Activated T-helper 1 cell treated with anti-CD3 and anti-CD28 coated beads, Interleukin-12 subunit alpha, Interleukin-12 subunit beta, Interleukin-2, Interleukin-4 antibody, amounts not matched to agents 30 ng/mL and 10 ng/mL and 1 ng/mL, durations not matched to agents 14 hours and 24 hours and 36 hours (primary cell): ENCODE measurements around the gene ATP5PD. TPM values are rescaled to one million over a fixed set of nuclear protein-coding genes. Genes with fewer than 3 reads are reported as not detected.
A peak's percentile ranks its signal among the peaks of the same experiment; 100 is the strongest.
"Not testable (repeated sequence)": the region's sequence is repeated elsewhere in the genome, so short reads cannot be mapped to it uniquely, and the experiment has no call there.

Experiments used
- DNase-seq: peaks from one replicate; pipeline ENCODE4 v3.0.0; 2021; ENCODE audit warnings: low spot score
- H3K27ac Mint-ChIP-seq: one replicate; pipeline ENCODE4 v1.8.0; 2021; ENCODE audit warnings: mild to moderate bottlenecking, mixed read lengths
- H3K27me3 Mint-ChIP-seq: one replicate; pipeline ENCODE4 v1.8.0; 2022; ENCODE audit warnings: mild to moderate bottlenecking, moderate library complexity, mixed read lengths; ENCODE audit not compliant: insufficient read depth
- H3K36me3 Mint-ChIP-seq: one replicate; pipeline ENCODE4 v1.8.0; 2021; ENCODE audit warnings: low read depth, mixed read lengths
- H3K4me1 Mint-ChIP-seq: one replicate; pipeline ENCODE4 v1.8.0; 2021; ENCODE audit warnings: low read depth, mixed read lengths
- H3K4me3 Mint-ChIP-seq: one replicate; pipeline ENCODE4 v1.8.0; 2021; ENCODE audit warnings: mild to moderate bottlenecking, moderate library complexity, mixed read lengths
- H3K9me3 Mint-ChIP-seq: one replicate; pipeline ENCODE4 v1.8.0; 2021; ENCODE audit warnings: mixed read lengths
- intact Hi-C: fragments of 100-400 bp; cut with micrococcal nuclease; formaldehyde crosslinking; loops from one replicate; pipeline ENCODE4 v1.15.1; 2024
- total RNA-seq: library from RNA; stranded (reverse); gene quantifications from 2 replicates; pipeline ENCODE4 v1.2.3, GENCODE V29; 2022

The ATP5PD gene
- total RNA-seq, 1 donor from 2014 or later = 152 TPM

DNA sequence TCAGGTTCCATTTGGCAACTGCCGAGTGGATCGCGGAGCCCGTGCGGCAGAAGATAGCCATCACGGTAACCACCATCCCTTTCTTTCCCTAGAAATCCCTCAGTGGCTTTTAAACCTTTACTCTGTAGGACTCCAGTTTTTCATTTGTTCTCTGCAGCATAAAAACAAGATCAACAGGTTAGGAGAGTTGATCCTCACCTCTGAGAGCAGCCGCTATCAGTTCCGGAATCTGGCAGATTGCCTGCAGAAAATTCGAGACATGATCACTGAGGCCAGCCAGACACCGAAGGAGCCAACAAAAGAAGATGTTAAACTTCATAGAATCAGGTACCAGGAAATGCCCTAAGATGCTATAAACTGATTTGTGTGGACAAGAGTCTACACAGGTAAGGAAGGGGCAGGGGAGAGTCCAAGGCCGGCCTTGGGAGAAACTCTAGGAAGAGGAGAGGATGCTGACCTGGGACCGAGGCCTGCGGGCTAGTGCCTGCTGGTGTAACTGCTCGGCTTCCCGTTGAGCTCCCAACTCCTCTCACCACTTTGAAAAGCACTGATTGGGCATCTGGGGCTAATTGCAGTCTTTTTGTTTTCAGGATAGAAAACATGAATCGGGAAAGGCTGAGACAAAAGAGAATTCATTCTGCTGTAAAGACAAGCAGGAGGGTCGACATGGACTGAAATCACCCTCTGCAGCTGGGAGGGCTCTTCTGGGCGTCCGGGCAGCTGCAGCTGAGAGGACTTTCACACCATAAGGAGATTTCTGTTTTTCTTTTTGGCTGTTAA lies 26.2 kb downstream of the ATP5PD start:
- intact Hi-C loops = no loop called here
- Mint-ChIP-seq H3K4me1 (peaks cover 4% of the 10 kb centered on the region), H3K36me3 (peaks cover 35% of the 10 kb centered on the region), H3K27me3 (no peaks in the 10 kb centered on the region), H3K9me3 (no peaks in the 10 kb centered on the region), H3K27ac (no peak overlapping the region), H3K4me3 (no peak overlapping the region)
- DNase-seq = no peak

- Mint-ChIP-seq H3K27me3 (no peaks in the 10 kb centered on the region), H3K9me3 (no peaks in the 10 kb centered on the region), H3K27ac (no peak overlapping the region), H3K4me1 (peaks cover 4% of the 10 kb centered on the region), H3K4me3 (no peak overlapping the region), H3K36me3 (peaks cover 40% of the 10 kb centered on the region)
- no peak for DNase-seq
- intact Hi-C loops = no loop called here
Observed at GRCh38 chr17:75019710-75020109, 27.1 kb downstream of the ATP5PD start.

- H3K27me3 Mint-ChIP-seq = no peaks in the 10 kb centered on the region
- no peak overlapping the region for H3K27ac Mint-ChIP-seq
- intact Hi-C loops = no loop called here
- no peak for DNase-seq
- H3K9me3 Mint-ChIP-seq = no peaks in the 10 kb centered on the region
- H3K4me3 Mint-ChIP-seq = no peak overlapping the region
- H3K36me3 Mint-ChIP-seq = peaks cover 41% of the 10 kb centered on the region
- peaks cover 4% of the 10 kb centered on the region for H3K4me1 Mint-ChIP-seq
Observed at GRCh38 chr17:75019146-75019545, 27.6 kb downstream of the ATP5PD start.

- H3K36me3 Mint-ChIP-seq = peaks cover 20% of the 10 kb centered on the region
- intact Hi-C loops = loop anchor here (1.0 kb wide), 1 partner anchor 26 kb away; the partner anchor contains the start of gene CDR2L
- H3K27ac Mint-ChIP-seq = peak overlapping the region; percentile 88
- peaks cover 17% of the 10 kb centered on the region for H3K4me1 Mint-ChIP-seq
- no peaks in the 10 kb centered on the region for H3K9me3 Mint-ChIP-seq
- H3K27me3 Mint-ChIP-seq = no peaks in the 10 kb centered on the region
- no peak for DNase-seq
- peak overlapping the region; percentile 95 for H3K4me3 Mint-ChIP-seq
Observed at GRCh38 chr17:75013092-75013559, 33.6 kb downstream of the ATP5PD start.

DNA sequence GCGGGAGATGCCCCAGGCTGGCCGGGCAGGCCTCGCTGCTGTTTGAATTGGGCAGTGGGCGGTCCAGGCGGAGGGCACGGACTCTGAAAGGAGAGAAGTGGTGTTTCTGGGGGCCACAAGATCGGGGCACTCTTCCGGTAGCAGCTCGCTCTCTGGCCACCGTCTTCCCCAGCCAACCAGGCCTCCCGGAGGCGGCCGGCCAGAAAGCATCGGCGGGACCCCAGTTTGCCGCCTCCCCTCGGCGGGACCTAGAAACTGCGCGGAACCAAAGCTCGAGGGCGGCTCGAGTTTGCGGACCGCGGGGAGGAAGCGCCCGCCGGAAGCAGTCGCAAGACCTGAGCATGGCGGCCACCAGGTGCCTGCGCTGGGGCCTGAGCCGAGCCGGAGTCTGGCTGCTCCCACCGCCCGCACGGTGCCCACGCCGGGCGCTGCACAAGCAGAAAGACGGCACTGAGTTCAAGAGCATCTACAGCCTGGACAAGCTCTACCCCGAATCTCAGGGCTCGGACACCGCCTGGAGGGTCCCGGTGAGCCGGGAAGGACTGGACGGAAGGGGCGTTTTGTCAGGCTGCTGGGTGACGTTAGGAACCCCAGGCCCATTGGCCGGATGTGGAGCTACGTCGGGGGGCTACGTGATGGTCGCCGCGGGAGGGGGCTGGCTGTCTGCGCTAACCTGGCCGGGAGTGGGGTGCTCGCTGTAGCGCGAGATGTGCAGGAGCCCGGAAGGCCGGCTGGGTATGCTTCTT lies 34.2 kb downstream of the ATP5PD start, which contains the start of gene MRPL58:
Gene MRPL58, plus strand, starts transcription at position 325 of the 746 bp plus-strand sequence. Its CDS starts 17 bp downstream, at position 342.
- Mint-ChIP-seq H3K4me1 (peaks cover 17% of the 10 kb centered on the region), H3K27me3 (no peaks in the 10 kb centered on the region), H3K4me3 (peak within 1 kb of the TSS; percentile 95), H3K9me3 (no peaks in the 10 kb centered on the region), H3K36me3 (peaks cover 18% of the 10 kb centered on the region), H3K27ac (peak within 1 kb of the TSS; percentile 88)
- peak; percentile 75 for DNase-seq
- intact Hi-C loops = loop anchor here (1.0 kb wide), 5 partner anchors 23 to 249 kb away; partner anchors contain the start of genes CDR2L, GGA3 and MRPS7

- intact Hi-C loops = loop anchor here (1.0 kb wide), 4 partner anchors 23 to 249 kb away; partner anchors contain the start of genes GGA3 and MRPS7
- no peaks in the 10 kb centered on the region for H3K27me3 Mint-ChIP-seq
- H3K4me3 Mint-ChIP-seq = peak overlapping the region; percentile 95
- no peaks in the 10 kb centered on the region for H3K9me3 Mint-ChIP-seq
- peaks cover 18% of the 10 kb centered on the region for H3K36me3 Mint-ChIP-seq
- peaks cover 17% of the 10 kb centered on the region for H3K4me1 Mint-ChIP-seq
- no peak for DNase-seq
- H3K27ac Mint-ChIP-seq = peak overlapping the region; percentile 88
Observed at GRCh38 chr17:75012096-75012345, 34.7 kb downstream of the ATP5PD start.

DNA sequence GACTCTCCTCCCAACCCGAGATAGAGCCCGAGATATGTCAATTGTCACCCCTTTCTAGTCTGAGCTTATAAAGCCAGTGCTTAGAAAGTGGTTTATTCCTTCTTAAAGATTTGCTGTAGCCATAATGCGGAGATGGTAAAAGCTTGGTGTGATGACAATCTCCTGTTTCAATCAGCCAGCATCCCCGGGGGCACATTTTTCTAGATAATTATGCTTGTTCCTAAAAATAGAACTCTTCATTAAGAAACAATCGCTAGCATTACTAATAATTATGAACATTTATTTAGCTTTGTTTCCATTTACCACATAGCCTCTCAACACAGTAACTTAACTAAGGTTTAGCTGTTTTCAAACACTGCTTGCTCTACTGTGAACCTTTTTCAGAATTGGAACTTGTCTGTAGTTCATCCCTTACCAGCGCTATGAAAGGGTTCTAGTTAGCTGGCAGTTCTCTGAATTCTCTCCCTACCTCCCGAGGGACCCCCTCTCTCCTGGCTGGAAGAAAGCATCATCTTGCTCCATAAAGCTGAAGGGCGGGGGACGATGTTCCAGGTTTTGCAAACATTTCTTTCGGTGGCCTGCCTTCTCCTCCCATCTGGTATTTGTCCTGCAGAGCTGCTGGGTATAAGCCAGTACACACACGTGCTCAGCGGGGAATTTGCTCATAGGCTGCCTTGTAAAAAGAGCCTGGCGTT lies 35.2 kb downstream of the ATP5PD start:
- peak overlapping the region; percentile 88 for H3K27ac Mint-ChIP-seq
- DNase-seq = no peak
- H3K4me1 Mint-ChIP-seq = peaks cover 17% of the 10 kb centered on the region
- H3K36me3 Mint-ChIP-seq = peaks cover 13% of the 10 kb centered on the region
- no peaks in the 10 kb centered on the region for H3K9me3 Mint-ChIP-seq
- no peaks in the 10 kb centered on the region for H3K27me3 Mint-ChIP-seq
- intact Hi-C loops = loop anchor here (1.0 kb wide), 4 partner anchors 24 to 250 kb away; partner anchors contain the start of genes GGA3 and MRPS7
- peak overlapping the region; percentile 95 for H3K4me3 Mint-ChIP-seq

GRCh38 chr17:75010683-75011400 lies 35.9 kb downstream of the ATP5PD start:
- peak overlapping the region; percentile 95 for H3K4me3 Mint-ChIP-seq
- H3K4me1 Mint-ChIP-seq = peaks cover 17% of the 10 kb centered on the region
- intact Hi-C loops = no loop called here
- no peaks in the 10 kb centered on the region for H3K9me3 Mint-ChIP-seq
- peak overlapping the region; percentile 27 for H3K27ac Mint-ChIP-seq
- H3K27me3 Mint-ChIP-seq = no peaks in the 10 kb centered on the region
- H3K36me3 Mint-ChIP-seq = peaks cover 13% of the 10 kb centered on the region
- DNase-seq = no peak

DNA sequence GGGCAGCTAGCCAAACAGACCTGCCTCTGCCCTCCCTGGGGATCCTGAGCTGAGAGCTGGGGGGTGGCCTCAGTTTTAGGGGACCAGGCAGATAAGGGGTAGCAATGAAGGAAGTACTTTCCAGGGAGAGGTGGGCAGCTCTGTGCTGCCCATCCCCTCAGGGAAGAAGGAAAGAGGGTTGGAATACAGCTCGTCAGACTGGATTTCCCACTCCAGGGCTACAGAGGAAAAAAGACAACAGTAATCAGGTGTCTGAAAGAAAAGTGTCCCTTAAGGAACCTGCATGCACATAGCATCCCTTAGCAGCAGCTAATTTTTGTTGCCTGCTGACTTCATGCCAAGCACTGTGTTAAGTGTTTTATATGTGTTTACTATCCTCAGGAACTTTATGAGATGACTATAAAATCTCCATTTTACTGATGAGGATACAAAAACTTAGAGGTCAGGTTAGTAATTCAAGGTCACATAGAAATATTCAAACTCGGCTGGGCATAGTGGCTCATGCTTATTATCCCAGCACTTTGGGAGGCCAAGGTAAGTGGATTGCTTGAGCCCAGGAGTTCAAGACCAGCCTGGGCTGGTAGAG lies 37.5 kb downstream of the ATP5PD start:
- Mint-ChIP-seq H3K36me3 (peaks cover 7% of the 10 kb centered on the region), H3K4me3 (no peak overlapping the region), H3K9me3 (no peaks in the 10 kb centered on the region), H3K27me3 (no peaks in the 10 kb centered on the region), H3K4me1 (peaks cover 17% of the 10 kb centered on the region), H3K27ac (no peak overlapping the region)
- DNase-seq = no peak
- intact Hi-C loops = no loop called here

GRCh38 chr17:75008373-75008772 lies 38.4 kb downstream of the ATP5PD start:
- intact Hi-C loops = no loop called here
- H3K4me1 Mint-ChIP-seq = peaks cover 9% of the 10 kb centered on the region
- H3K4me3 Mint-ChIP-seq = no peak overlapping the region
- peaks cover 1% of the 10 kb centered on the region for H3K36me3 Mint-ChIP-seq
- H3K27me3 Mint-ChIP-seq = no peaks in the 10 kb centered on the region
- no peak for DNase-seq
- no peak overlapping the region for H3K27ac Mint-ChIP-seq
- no peaks in the 10 kb centered on the region for H3K9me3 Mint-ChIP-seq

DNA sequence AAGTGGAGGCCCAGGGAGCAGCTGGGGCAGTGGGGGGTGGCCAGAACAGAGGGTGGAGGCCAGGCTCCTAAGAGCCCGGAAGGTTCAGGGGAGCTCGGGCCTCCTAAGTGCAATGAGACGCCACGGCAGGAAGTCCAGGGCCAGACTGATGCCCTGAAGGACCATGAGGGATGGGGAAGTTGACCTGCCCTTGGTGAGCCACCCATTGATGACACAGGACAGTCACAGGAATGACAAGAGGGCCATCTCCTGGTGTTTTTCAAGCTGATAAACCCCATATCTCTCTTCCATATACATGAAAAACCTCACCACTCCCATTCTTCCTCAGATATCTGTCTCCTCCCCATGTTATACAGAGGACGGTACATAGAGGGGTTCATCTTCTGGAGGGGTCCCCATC lies 40.1 kb downstream of the ATP5PD start:
- no peak for DNase-seq
- no peaks in the 10 kb centered on the region for H3K27me3 Mint-ChIP-seq
- H3K4me1 Mint-ChIP-seq = no peaks in the 10 kb centered on the region
- no peak overlapping the region for H3K27ac Mint-ChIP-seq
- H3K9me3 Mint-ChIP-seq = no peaks in the 10 kb centered on the region
- H3K4me3 Mint-ChIP-seq = no peak overlapping the region
- H3K36me3 Mint-ChIP-seq = no peaks in the 10 kb centered on the region
- intact Hi-C loops = no loop called here

DNA sequence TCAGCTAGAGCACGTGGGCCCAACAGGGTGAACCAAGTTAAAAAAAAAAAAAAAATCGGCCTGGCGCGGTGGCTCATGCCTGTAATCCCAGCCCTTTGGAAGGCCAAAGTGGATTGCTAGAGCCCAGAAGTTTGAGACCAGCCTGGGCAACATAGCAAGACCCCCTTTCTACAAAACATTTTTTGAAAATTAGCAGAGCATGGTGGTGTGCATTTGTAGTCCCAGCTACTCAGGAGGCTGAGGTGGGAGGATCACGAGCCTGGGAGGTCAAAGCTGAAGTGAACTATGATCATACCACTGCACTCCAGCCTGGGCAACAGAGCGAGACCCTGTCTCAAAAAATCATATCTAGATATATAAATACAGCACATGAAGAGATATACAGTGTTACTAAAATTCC lies 40.7 kb downstream of the ATP5PD start:
- H3K4me1 Mint-ChIP-seq, H3K36me3 Mint-ChIP-seq, DNase-seq, H3K9me3 Mint-ChIP-seq, intact Hi-C loops, H3K27me3 Mint-ChIP-seq, H3K4me3 Mint-ChIP-seq, H3K27ac Mint-ChIP-seq: not testable (repeated sequence)
